ENCODE data around the gene GLP2R. TPM values are rescaled to one million over a fixed set of nuclear protein-coding genes. Genes with fewer than 3 reads are reported as not detected.

GLP2R gene
- total RNA-seq, 1 experiment from 2014 or later = not detected

GRCh38 chr17:9798724-9799123 lies 27.0 kb upstream of the GLP2R start:
- no peaks in the 10 kb centered on the region for H3K36me3 Mint-ChIP-seq
- POLR2A ChIA-PET = no interaction called here
- H3K27ac Mint-ChIP-seq = no peak overlapping the region
- DNase-seq (ENCODE audit: low spot score) (no peak), ATAC-seq (no peak)
- TF ChIP-seq ZNF532 (CRISPR knock-in tag; IDR thresholded peaks at IDR 0.05; ENCODE audit: borderline replicate concordance) (no peak), MXD4 (CRISPR knock-in tag; IDR thresholded peaks at IDR 0.05; ENCODE audit: borderline replicate concordance) (no peak), JAZF1 (CRISPR knock-in tag; IDR thresholded peaks at IDR 0.05) (no peak), ZNF425 (CRISPR knock-in tag; conservative IDR thresholded peaks at IDR 0.05) (no peak), STAT6 (CRISPR knock-in tag; conservative IDR thresholded peaks at IDR 0.05; ENCODE audit: low read depth) (no peak), FOXP4 (CRISPR knock-in tag; IDR thresholded peaks at IDR 0.05) (no peak), ZNF423 (CRISPR knock-in tag; IDR thresholded peaks at IDR 0.05) (no peak), AFF4 (CRISPR knock-in tag; IDR thresholded peaks at IDR 0.05; ENCODE audit: borderline replicate concordance) (no peak), ZSCAN18 (CRISPR knock-in tag; IDR thresholded peaks at IDR 0.05) (no peak)
- no peak overlapping the region for H3K4me3 Mint-ChIP-seq
- H3K4me1 Mint-ChIP-seq = no peaks in the 10 kb centered on the region
- H3K27me3 Mint-ChIP-seq (ENCODE audit: low read depth) = no peaks in the 10 kb centered on the region
- CTCF ChIA-PET = no interaction called here
- H3K9me3 Mint-ChIP-seq = no peaks in the 10 kb centered on the region
